Choroid plexus epithelial cell (primary cell): ENCODE measurements around the gene PRSS50.

ENCODE experiments used
- DNase-seq: peaks from one replicate; pipeline ENCODE4 v3.0.0-alpha.2; 2010; ENCODE audit warnings: low read depth
- H3K4me3 ChIP-seq: 2 replicates; pipeline ENCODE4 v1.5.1; 2011; ENCODE audit warnings: low read depth, mild to moderate bottlenecking, control low read depth, low read length, moderate library complexity
- TF ChIP-seq, protein P1 (sequence below): conservative IDR thresholded peaks from 2 replicates; pipeline ENCODE4 v1.5.1; 2011; ENCODE audit warnings: low read depth, mild to moderate bottlenecking, control low read depth, inconsistent platforms, low read length, moderate library complexity

Gene PRSS50

DNA sequence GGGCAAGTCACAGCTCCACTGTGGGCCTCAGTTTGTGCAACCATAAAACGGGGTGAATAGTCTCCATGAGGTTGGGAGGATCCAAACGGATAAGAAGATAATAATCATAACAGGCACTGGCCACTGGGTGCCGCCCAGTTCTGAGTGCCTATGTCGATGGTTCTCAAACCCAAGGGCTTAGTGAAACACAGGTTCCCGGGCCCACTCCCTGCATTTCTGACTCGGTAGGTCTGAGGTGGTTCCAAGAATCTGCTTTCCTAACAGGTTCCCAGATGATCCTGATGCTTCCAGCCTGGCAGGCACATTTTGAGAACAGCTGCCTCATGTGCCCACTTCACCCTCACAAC is 45.3 kb downstream of the PRSS50 start:
- DNase-seq = no peak

DNA sequence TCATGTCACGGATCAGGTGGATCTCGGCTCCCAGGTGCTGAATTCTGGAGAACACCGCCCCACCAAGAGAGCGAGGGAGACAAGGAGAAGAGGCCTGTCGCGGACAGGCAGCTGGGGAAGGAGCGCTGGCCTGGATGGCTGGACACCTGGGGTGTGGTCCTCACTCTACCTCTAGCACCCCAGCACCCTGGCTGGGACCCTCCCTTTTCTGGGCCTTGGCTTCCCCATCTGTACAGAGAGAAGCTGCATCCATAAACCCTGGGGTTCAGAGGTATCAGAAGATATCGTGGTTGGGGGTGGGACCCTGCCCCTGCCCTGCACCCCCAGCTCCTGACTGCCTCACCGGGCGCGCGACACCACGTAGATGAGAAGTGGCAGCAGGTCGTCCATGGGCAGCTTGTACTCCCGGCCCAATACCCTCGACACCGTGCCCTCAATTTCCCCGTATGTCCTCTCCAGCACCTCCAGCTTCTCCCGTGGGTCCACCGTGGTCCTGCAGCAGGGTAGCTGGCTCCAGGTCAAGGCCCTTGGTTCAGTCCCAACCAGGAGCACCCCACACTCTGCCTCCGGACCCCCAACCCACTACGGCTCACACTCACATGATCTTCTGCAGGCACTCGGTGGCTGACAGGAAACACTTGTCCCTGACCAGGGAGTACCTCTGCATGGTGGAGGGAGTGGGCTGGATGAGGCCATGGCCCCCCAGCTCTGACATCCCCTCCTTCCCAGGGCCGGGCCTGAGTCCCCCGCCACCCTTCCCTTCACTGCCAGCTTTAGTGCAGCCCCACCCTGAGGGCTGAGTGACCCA is 45.9 kb downstream of the PRSS50 start:
- H3K4me3 ChIP-seq = no peak overlapping the region
- TF ChIP-seq, protein P1, sequence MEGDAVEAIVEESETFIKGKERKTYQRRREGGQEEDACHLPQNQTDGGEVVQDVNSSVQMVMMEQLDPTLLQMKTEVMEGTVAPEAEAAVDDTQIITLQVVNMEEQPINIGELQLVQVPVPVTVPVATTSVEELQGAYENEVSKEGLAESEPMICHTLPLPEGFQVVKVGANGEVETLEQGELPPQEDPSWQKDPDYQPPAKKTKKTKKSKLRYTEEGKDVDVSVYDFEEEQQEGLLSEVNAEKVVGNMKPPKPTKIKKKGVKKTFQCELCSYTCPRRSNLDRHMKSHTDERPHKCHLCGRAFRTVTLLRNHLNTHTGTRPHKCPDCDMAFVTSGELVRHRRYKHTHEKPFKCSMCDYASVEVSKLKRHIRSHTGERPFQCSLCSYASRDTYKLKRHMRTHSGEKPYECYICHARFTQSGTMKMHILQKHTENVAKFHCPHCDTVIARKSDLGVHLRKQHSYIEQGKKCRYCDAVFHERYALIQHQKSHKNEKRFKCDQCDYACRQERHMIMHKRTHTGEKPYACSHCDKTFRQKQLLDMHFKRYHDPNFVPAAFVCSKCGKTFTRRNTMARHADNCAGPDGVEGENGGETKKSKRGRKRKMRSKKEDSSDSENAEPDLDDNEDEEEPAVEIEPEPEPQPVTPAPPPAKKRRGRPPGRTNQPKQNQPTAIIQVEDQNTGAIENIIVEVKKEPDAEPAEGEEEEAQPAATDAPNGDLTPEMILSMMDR = no peak
- DNase-seq = no peak

More for the DNA sequence above, 45.3 kb downstream of the PRSS50 start:
- TF ChIP-seq, protein P1 = no peak
- H3K4me3 ChIP-seq = no peak overlapping the region

DNA sequence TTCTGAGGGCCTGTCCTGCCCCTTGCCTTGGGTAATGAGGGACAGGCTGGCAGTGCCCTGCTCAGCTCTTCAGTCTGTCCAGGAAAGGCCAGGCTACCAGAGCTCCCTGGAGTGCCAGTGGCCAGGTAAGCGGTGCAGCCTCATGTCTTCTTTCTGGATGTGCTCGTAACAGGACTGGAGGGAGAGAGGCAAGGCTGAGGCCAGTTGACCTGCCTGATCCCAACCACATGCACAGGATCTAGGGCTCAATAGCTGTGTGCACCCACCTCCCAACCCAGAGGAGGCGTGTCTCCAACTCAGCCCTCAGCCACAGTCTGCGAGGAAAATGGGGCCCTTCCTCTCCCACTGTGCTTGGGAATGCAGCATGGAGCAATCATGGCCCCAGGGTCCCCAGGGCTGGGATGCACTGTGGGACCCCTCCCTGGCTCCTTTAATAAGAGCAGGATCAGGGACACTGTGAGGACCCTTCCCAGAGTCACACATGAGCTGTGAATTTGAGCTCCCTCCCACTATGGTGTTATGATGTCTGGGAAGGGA is 46.7 kb downstream of the PRSS50 start:
- no peak overlapping the region for H3K4me3 ChIP-seq
- DNase-seq = no peak
- TF ChIP-seq, protein P1 = no peak

DNA sequence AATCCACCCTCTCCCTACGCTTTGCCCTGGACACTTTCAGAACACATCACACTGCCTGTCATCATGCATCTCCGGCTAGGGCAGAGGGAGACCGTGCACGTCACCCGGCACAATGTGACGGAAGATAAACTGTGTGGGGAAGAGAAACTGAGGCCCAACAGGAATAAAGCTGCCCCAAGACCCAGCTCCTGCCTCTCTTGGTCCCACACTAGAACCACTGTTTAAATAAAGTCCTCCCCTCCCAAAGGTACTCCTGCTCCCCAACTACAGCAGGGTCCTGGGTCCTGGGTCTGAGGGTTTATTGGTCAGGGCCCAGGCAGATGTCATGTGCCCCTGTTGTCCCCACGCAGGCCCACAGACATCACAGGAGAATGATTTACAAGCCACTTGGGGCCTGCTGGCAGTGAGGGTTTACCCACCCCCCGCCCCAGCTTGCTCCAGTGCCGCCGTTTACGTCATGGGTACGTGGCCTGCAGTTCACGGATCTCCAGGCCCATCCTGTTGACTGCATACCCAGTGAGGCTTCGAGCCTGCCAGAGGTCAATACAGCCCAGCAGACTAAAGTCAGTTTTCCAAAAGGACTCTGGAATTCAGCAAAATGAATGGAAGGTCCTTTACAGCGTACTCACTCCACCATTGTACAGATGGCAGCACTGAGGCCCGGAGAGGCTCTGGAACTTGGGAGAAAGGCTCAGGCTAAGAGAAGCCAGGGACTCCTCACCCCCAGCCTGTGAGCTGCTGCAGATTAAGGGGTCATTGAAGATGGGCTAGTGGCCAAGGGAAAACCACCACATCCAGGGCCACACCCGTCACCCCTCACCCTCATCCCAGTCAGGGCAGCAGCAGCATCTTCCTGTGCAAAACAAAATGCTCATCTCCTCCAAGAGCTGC is 47.4 kb downstream of the PRSS50 start:
- TF ChIP-seq, protein P1 = no peak
- H3K4me3 ChIP-seq = no peak overlapping the region
- no peak for DNase-seq

DNA sequence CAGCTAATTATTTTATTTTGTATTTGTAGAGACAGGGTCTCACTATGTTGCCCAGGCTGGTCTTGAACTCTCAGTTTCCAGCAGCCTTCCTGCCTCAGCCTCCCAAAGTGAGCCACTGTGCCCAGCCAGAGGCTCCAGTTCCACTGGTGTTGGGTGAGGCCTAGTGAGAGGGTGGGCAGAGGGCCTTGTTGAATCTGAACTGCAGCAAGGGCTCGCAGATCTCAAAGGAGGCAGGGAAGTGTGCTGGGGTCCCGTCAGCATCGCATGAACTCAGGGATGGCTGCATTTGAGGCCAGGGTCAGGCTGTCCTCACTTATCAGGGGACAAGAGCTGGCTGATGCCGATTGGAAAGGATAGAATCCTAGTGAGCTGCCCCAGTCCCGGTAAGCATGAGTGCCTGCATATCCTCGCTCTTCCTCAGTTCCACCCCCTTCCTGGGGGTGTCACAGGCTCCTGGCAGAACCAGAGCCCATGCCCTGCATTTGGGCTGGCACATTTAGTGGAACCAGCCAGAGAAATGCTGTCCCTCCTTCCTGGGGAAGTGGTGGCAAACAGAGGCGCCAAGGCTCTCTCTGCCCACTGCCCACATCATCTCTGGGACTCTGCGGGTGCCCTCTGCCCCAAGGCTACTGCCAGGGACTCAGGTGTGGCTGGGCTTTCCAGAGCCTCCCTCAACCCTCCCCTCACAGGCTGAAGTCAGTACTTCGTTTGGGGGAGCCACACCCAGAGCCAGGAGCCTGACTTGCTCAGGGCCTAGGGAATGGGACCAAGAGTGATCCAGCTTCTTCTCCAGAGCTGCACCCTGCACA is 48.3 kb downstream of the PRSS50 start:
- no peak for DNase-seq

DNA sequence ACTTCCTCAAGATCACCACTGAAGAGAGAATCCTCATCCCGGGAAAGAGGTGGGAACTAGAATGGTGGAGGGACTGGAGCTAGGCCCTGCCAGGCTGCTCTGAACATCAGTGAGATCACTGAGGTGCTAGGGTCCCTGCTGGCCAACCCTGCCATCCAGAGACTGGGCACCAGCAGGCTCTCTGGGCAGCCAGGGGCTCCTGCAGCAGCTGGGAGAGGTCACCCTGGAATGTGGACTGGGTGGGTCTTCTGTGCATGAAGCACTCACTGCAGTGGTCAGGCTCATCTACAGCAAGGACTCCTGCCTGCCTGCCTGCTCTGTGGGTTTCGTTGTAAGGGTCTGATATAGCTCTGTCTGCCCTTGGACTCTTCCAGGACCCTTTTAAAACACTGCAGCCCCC is 49.1 kb downstream of the PRSS50 start:
- DNase-seq = no peak
- TF ChIP-seq, protein P1 = no peak
- H3K4me3 ChIP-seq = no peak overlapping the region

More for the DNA sequence above, 48.3 kb downstream of the PRSS50 start:
- H3K4me3 ChIP-seq = no peak overlapping the region
- TF ChIP-seq, protein P1 = no peak
